Forelimb muscle (tissue), 1 donor: ENCODE results near the gene P2RX1. TPM values are rescaled to one million over a fixed set of nuclear protein-coding genes. Genes with fewer than 3 reads are reported as not detected.
"Not testable (repeated sequence)": the region's sequence is repeated elsewhere in the genome, so short reads cannot be mapped to it uniquely, and the experiment has no call there.

ENCODE experiments used
- DNase-seq: peaks from one replicate; pipeline ENCODE4 v3.0.0-alpha.2; 2013; ENCODE audit warnings: low read depth
- polyA plus RNA-seq: library from polyadenylated mRNA; unstranded; fragments of 120-200 nt; gene quantifications from one replicate; pipeline ENCODE4 v1.2.1, GENCODE V29; 2013; ENCODE audit not compliant: insufficient read length

Gene P2RX1
- polyA plus RNA-seq, 1 donor: 2.3 TPM

GRCh38 chr17:3952186-3952585 lies 35.9 kb upstream of the P2RX1 start:
- DNase-seq: no peak

DNA sequence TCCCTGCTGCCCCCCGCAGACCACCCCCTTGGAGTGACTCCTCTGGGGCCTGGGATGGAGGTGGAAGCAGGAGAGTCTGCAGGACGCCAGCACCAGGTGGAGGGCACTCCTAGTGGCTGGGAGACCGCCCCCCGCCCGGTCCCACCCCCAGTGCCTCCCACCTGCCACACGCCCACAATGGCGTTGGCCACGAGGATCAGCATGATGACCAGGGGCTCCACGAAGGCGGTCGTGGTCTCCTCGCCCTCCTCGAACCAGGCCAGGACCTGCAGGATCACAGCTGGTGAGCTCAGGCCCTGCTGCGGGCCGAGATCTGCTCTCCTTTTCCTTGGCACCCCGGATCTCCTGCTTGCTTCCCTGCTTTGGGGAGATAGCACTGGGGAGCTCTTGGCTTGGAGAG lies 35.2 kb upstream of the P2RX1 start:
- DNase-seq: no peak

DNA sequence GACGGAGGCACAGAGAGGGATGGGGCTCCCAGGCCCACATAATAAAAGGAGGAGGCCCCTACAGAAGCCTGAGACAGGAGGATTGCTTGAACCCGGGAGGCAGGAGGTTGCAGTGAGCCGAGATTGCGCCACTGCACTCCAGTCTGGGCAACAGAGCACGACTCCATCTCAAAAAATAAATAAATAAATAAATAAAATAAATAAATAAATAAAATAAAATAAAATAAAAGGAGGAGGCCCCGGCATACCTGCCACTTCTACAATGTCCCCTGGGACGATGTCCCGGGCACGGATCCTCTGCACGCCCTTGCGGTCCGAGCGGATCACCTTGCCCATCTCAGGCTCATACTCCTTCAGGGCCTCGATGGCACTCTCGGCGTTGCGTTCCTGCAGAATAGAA lies 34.7 kb upstream of the P2RX1 start:
- DNase-seq: no peak

DNA sequence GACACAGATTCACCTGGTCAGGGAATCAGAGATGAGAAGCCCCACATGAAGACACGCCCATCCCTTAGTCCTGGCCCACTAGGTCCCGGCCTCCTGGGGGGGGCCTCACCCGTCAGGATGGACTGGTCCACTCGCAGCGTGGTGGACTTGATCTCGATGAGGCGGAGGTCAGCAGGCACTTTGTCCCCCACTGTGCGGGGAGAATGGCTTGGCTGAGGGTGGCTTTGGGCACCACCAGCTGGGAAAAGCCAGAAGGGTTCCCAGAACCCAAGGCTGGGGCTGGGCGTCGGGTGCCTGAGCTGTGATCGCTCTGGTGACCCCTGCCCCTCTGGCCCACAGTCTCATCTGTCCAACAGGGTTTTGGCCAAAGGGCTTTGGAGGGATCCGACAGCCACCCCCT lies 34.3 kb upstream of the P2RX1 start:
- DNase-seq: no peak

DNA sequence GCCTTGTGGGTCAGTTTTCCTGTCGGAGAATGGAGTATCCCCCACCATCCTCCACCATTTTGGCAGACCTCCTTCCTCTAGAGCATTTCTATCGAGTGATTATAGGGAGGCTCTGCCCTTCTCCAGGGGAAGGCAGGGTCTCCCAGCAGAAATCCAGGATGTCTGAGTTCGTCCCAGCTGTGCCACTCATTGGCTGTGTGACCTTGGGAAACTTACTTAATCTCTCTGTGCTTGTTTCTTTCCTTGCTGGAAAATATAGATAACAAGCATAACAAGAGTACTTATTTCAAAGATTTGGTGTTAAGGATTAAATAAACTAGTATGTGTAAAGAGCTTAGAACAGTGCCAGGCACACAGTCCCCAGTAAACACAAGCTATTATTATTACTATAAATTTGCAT lies 33.2 kb upstream of the P2RX1 start:
- DNase-seq: no peak

DNA sequence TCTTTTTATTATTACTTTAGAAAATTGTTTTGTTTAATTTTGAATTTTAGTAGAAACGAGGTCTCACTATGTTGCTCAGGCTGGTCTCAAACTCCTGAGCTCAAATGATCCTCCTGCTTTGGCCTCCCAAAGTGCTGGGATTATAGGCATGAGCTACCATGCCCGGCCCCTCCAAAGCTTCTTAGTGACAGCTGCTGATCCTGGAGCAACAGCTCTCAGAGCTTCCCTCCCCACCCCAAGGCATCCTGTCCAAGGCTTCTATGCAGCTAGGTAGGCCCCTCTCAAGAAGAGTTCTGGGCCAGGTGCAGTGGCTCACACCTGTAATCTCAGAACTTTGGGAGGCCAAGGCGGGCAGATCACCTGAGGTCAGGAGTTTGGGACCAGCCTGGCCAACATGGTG lies 32.3 kb upstream of the P2RX1 start:
- DNase-seq: not testable (repeated sequence)

GRCh38 chr17:3947318-3947810 lies 31.1 kb upstream of the P2RX1 start:
- no peak for DNase-seq

DNA sequence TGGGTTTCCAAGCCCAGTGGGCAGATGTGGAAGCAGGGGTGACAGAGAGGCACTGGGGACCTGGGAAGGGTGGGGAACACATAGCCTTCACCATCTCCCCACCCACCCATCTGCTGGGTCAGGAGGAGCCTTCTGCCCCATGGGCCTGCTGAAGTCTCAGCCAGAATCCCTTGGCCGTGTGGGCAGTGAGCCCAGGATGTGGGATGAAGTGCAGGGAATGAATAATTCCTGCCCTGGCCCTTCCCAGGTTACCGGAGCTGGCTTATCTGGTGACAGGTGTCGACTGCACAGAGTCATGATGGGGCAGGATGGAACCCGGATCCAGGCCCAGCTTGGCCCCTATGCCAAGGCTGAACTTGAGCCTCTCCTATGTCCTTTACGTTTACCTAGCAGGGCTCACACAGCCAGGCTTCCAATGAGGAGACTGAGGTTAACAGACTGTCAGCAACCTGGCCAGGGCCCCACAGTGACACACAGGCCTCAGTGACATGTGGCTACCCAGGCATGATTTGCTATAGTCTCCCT lies 30.5 kb upstream of the P2RX1 start:
- DNase-seq: no peak

DNA sequence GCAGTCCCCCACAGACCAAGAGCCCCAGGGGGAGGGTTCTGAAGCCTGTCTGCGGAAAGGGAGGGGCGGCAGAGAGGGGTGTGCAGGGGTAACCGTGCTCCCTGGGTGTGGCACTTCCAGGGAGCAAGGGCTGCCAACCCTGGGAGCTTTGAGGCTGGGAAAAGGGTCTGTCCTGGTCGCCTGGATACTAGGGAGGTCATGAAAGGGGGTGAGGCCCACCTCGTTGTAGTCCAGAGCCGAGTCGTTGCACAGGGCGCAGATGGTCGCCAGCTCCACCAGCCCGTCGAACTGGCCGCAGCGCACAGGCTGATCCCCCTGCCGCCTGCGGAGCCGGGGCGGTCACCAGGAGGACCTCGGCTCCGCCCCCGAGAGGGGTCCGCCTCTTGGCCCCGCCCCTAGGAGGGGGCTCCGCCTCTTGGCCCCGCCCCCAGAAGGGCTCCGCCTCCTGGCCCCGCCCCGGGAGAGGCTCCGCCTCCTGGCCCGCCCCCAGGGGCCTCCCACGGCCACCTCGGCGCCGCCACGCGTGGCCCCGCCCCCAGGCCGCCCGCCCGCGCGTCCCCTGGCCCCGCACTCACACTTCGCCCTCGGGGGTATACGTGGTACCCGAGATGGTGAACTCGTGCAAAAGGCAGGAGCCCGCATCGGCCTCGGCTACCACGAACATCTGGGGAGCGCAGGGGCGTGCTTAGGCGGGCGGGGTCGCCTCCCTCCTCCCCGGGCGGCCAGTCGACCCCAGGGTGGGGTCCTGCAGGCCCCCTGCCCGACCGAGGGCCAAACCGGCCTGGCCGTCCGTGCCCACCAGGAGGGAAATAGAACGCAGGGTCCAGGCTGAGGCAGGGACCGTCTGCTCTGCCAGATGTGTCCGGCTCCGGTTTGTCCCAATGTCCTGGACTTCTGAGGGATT lies 28.5 kb upstream of the P2RX1 start:
- DNase-seq: no peak

- no peak for DNase-seq
Observed at GRCh38 chr17:3943240-3943891, 27.1 kb upstream of the P2RX1 start.

DNA sequence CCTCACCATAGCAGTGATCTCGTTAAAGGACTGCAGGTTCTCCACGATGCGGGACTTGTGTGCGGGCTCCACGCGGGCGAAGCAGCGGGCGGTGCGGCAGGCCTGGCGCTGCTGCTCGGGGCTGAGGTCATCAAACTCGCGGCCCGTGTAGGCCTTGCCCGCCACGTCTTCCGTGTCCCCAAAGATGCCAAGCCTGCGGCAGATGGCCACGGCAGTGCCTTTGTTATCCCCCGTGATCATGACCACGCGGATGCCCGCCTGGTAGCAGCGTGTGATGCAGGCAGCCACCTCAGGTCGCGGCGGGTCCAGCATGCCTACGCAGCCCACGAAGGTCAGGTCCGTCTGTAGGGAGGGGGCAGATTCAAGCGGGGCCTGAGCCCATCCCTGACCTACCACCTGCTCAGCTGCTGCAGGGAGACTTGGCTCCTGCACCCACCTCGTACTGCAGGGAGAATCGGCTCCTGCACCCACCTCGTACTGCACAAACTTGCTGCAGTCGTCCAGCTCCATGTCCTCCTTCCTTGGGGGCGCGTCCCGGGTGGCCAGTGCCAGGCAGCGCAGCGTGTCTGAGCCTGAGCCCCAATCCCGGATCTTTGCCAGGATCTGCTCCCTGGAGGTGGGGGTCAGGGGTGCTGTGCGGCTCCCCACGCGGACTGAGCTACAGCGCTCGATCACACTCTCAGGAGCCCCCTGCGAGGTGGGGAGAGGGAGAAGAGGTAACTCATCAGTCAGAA lies 24.9 kb upstream of the P2RX1 start:
- no peak for DNase-seq

GRCh38 chr17:3937359-3937758 lies 21.1 kb upstream of the P2RX1 start:
- no peak for DNase-seq

GRCh38 chr17:3935825-3936355 lies 19.6 kb upstream of the P2RX1 start:
- no peak for DNase-seq

DNA sequence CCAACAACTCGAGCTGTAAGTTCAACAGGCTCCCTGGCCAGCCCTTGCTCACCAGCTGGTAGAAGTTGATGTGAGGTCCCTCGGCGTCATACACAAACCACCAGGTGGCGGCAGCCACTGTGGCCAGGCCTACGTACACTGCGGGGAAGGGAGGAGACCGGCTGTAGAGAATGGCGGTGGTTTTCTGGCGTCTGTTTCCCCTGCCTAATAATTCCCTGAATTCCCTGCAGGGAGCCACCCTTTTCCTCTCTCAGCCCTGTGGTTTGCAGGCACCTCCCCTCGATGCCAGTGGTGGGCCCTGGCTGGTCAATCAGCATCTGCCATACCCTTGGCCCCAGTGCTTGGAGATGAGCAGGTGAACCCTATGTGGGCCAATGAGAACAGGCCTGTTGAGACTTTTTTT lies 18.9 kb upstream of the P2RX1 start:
- no peak for DNase-seq

DNA sequence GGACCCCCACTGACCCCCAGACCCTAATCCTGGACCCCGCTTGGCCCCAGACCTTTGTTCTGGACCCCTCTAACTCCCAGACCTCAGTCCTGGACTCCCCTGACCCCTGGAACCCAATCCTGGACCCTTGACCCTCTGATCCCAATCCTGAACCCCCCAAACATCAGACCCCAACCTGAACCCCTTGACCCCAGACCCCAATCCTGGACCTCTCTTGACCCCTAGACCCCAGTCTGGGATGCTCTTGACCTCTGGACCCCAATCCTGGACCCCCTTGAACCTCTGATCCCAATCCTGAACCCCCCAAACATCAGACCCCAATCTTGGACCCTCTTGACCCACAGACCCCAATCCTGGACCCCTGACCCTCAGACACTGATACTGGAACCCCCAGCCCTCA lies 13.5 kb upstream of the P2RX1 start:
- no peak for DNase-seq

- no peak for DNase-seq
Observed at GRCh38 chr17:3929181-3929580, 12.9 kb upstream of the P2RX1 start.

- DNase-seq: no peak
Observed at GRCh38 chr17:3928406-3928805, 12.1 kb upstream of the P2RX1 start.

DNA sequence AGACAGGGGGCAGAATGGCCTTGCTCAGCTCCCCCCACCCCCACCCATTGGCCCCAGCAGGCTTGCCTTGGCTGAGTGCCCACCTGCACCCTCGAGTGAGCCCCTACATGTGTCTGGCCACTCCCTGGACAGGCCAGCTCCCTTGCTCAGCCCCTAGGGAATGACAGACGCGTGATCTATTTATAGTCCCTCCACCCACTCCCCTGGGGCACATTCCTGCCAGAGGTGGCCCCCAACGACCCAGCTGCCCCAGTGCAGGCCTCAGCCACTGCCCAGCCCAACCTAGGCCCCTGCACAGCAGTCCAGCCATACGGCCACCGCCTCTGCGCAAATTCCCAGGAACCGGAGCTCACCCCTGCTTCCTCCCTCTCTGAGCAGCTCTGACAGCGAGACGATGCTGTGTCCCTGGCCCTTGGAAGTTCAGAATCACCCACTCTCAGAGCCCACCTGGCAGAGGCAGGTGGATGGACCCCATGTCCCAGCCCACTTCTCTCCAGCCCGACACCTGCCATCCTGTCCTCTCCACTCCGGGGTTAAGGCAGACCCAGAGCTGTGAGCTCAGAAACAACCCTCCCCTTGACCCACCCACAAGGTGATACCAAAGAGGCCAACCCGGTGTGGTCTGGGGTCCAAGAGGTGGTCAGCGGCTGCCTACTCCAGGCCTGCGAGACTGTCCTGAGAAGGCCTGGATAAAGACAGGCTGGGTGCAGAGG lies 11.5 kb upstream of the P2RX1 start:
- DNase-seq: no peak

DNA sequence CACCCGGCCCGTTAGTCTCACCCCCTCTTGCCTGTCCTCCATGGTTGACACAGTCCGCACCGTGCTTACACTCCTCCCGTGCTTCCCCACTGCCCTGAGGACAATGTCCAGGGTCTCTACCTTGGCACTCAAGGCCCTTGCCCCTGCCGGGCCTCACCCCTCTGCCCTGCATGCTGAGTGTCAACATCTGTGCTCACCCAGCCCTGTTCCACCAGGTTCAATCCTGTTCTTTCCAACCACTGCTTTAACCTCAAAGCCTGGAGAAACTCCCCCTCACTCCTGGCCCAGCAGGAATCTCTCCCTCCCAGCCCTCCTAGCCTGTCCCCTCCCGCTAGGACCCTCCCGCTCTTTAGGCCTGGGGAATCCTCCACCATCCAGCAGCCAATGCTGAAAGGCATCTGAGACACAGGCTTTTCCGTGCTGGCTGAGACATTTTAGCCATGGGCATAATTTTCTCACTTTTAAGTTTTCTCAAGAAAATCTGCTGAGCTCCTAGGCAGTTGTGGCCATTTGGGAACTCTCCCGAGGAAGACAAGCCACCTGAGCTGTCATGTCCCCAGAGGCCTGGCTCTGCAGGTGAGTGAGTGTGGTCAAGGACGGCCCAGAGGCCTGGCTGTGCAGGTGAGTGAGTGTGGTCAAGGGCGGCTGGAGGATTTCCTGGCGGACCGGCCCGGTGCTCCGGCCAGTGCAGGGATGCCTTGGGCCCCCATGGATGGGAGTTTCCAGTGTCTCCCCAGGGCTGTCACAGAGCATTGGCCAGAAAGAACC lies 10.8 kb upstream of the P2RX1 start:
- DNase-seq: no peak

DNA sequence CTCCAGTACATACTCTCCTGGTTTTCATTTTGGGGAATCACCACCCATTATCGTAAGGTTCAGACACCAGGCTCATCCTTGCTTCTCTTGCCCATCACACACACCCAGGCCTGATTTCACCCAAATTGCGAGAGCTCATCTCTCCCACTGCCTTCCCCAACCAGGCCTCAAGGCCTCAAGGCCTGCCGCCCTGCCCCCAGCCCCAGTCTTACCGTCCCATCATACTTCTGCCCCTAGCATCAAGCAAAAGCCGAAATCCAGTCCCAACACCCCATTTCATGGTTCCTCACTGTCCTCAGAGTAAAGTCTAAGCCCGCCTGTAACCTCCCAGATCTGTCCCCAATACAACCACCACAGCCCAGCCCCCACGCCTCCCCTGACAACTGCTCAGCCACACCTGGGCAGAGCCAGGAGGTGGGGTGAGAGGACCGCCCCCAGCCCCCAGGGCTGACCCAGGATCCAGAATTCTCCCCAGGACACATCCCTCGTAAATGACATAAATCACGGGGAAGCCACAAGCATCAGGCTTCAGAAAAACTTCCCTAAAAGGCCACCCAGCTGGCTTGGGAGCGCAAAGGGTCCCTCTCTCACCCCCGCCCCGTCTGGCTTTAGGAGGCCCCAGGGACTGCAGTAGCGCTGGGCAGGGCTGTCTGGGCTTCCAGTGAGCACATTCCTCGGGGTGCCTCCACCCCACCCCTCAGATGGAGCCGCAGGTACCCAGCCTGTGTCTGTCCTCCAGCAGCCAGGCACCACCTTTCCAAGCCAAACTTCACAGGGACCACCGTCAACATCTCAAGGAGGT lies 9.6 kb upstream of the P2RX1 start:
- no peak for DNase-seq
